Measurements from ENCODE around the gene RBM18. TPM values are rescaled to one million over a fixed set of nuclear protein-coding genes. Genes with fewer than 3 reads are reported as not detected.

The RBM18 gene
- total RNA-seq, 1 donor = 3.5 TPM

GRCh38 chr9:122225312-122226141 lies 39.1 kb downstream of the RBM18 start:
- no peak for DNase-seq (ENCODE audit: low read depth in 2 of 3, low spot score in 2 of 3)

GRCh38 chr9:122223435-122223834 lies 41.2 kb downstream of the RBM18 start:
- DNase-seq (ENCODE audit: low read depth in 2 of 3, low spot score in 2 of 3) = no peak

GRCh38 chr9:122222791-122223190 lies 41.8 kb downstream of the RBM18 start:
- peak in 2 of 3 donors; percentile 13 to 22 for DNase-seq (ENCODE audit: low read depth in 2 of 3, low spot score in 2 of 3)

- peak in 2 of 3 donors; percentile 32 to 46 for DNase-seq (ENCODE audit: low read depth in 2 of 3, low spot score in 2 of 3)
Observed at GRCh38 chr9:122221183-122221811, 43.3 kb downstream of the RBM18 start.

GRCh38 chr9:122220673-122221182 lies 43.9 kb downstream of the RBM18 start:
- peak in 2 of 3 donors; percentile 11 to 27 for DNase-seq (ENCODE audit: low read depth in 2 of 3, low spot score in 2 of 3)

- peak in 1 of 3 donors; percentile 15 for DNase-seq (ENCODE audit: low read depth in 2 of 3, low spot score in 2 of 3)
Observed at GRCh38 chr9:122219856-122220672, 44.6 kb downstream of the RBM18 start.

- peak in 2 of 3 donors; percentile 81 to 92 for DNase-seq (ENCODE audit: low read depth in 2 of 3, low spot score in 2 of 3)
Observed at GRCh38 chr9:122218935-122219855, 45.4 kb downstream of the RBM18 start.

GRCh38 chr9:122218071-122218934 lies 46.3 kb downstream of the RBM18 start:
- peak in 2 of 3 donors; percentile 26 to 29 for DNase-seq (ENCODE audit: low read depth in 2 of 3, low spot score in 2 of 3)

- peak in 2 of 3 donors; percentile 42 to 65 for DNase-seq (ENCODE audit: low read depth in 2 of 3, low spot score in 2 of 3)
Observed at GRCh38 chr9:122217640-122218039, 47.0 kb downstream of the RBM18 start.

GRCh38 chr9:122216798-122217418 lies 47.7 kb downstream of the RBM18 start:
- no peak for DNase-seq (ENCODE audit: low read depth in 2 of 3, low spot score in 2 of 3)

GRCh38 chr9:122216138-122216797 lies 48.4 kb downstream of the RBM18 start:
- DNase-seq (ENCODE audit: low read depth in 2 of 3, low spot score in 2 of 3) = no peak

- no peak for DNase-seq (ENCODE audit: low read depth in 2 of 3, low spot score in 2 of 3)
Observed at GRCh38 chr9:122215663-122216062, 49.0 kb downstream of the RBM18 start.

- no peak for DNase-seq (ENCODE audit: low read depth in 2 of 3, low spot score in 2 of 3)
Observed at GRCh38 chr9:122214507-122214906, 50.1 kb downstream of the RBM18 start.

GRCh38 chr9:122213589-122214413 lies 50.8 kb downstream of the RBM18 start:
- peak in 2 of 3 donors; percentile 77 to 85 for DNase-seq (ENCODE audit: low read depth in 2 of 3, low spot score in 2 of 3)

- DNase-seq (ENCODE audit: low read depth in 2 of 3, low spot score in 2 of 3) = no peak
Observed at GRCh38 chr9:122213102-122213588, 51.5 kb downstream of the RBM18 start.

GRCh38 chr9:122212473-122213004 lies 52.1 kb downstream of the RBM18 start:
- no peak for DNase-seq (ENCODE audit: low read depth in 2 of 3, low spot score in 2 of 3)

GRCh38 chr9:122209451-122209850 lies 55.2 kb downstream of the RBM18 start:
- no peak for DNase-seq (ENCODE audit: low read depth in 2 of 3, low spot score in 2 of 3)
